DOHH2 (cell line): ENCODE measurements around the gene NEURL3.

Experiments used
- EZH2phosphoT487 ChIP-seq: fragments of 200-600 bp; sonication (generic); IDR thresholded peaks from 2 replicates; pipeline ENCODE4 v1.6.1; 2017; ENCODE audit warnings: borderline replicate concordance, mild to moderate bottlenecking, antibody characterized with exemption, low read length, moderate library complexity, mixed read lengths
- TF ChIP-seq, protein P1 (sequence below): fragments of 200-600 bp; sonication (generic); IDR thresholded peaks from one replicate; pipeline ENCODE4 v1.5.1; 2014; ENCODE audit warnings: antibody characterized with exemption, mild to moderate bottlenecking, low read depth, low read length; ENCODE audit not compliant: poor library complexity, severe bottlenecking

DNA sequence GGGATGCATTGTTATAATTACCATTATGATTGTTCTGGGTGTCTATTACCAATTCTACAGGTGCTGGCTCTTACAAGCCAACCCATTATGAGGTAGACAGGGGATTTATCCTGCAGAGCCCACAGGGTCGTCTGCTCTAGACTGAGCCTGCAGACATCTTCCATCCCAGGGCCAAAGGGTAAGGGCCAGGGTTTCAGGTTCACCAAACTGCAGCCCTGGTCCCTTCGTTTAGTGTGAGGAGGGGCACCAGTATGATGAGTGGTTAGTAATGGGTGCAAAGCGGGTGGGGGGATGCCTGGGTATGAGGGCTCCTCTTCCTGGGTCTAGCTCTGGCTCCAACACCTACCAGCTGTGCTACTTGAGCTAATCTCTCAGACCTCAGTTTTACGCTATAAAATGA, 30.2 kb upstream of the NEURL3 start:
- TF ChIP-seq, protein P1, sequence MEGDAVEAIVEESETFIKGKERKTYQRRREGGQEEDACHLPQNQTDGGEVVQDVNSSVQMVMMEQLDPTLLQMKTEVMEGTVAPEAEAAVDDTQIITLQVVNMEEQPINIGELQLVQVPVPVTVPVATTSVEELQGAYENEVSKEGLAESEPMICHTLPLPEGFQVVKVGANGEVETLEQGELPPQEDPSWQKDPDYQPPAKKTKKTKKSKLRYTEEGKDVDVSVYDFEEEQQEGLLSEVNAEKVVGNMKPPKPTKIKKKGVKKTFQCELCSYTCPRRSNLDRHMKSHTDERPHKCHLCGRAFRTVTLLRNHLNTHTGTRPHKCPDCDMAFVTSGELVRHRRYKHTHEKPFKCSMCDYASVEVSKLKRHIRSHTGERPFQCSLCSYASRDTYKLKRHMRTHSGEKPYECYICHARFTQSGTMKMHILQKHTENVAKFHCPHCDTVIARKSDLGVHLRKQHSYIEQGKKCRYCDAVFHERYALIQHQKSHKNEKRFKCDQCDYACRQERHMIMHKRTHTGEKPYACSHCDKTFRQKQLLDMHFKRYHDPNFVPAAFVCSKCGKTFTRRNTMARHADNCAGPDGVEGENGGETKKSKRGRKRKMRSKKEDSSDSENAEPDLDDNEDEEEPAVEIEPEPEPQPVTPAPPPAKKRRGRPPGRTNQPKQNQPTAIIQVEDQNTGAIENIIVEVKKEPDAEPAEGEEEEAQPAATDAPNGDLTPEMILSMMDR: no peak
- no peak for TF ChIP-seq EZH2phosphoT487
